ENCODE results near the gene TRRAP.

TRRAP gene

GRCh38 chr7:98834949-98835348, 43.4 kb upstream of the TRRAP start:
- Histone ChIP-seq H3K9ac (ENCODE audit: low read length) (no peak overlapping the region), H3K27me3 (ENCODE audit: insufficient read depth, low read length) (no peaks in the 10 kb centered on the region), H2AK5ac (ENCODE audit: low read length) (no peak overlapping the region), H3K79me2 (ENCODE audit: control insufficient read depth, insufficient read depth, low read length, poor library complexity) (no peaks in the 10 kb centered on the region), H3K9me3 (ENCODE audit: insufficient read depth, low read depth, low read length) (no peaks in the 10 kb centered on the region), H3K4me3 (ENCODE audit: low read depth, low read length) (no peak overlapping the region), H3K36me3 (ENCODE audit: control insufficient read depth in 1 of 2, insufficient read depth in 2 of 2, low read length in 2 of 2) (no peaks in the 10 kb centered on the region), H4K8ac (ENCODE audit: low read depth, low read length) (no peak overlapping the region), H3K4me1 (ENCODE audit: control insufficient read depth in 1 of 2, insufficient read depth in 2 of 2, low read length in 2 of 2) (no peaks in the 10 kb centered on the region), H2BK5ac (ENCODE audit: low read depth, low read length, poor library complexity) (no peak overlapping the region), H3K4ac (ENCODE audit: low read depth, low read length) (no peak overlapping the region), H3K14ac (ENCODE audit: low read length) (no peak overlapping the region), H3K23ac (ENCODE audit: low read length) (no peak overlapping the region), H4K12ac (ENCODE audit: low read depth, low read length) (no peak overlapping the region), H3K79me1 (ENCODE audit: low read length) (no peaks in the 10 kb centered on the region), H3K4me2 (ENCODE audit: low read length) (no peak overlapping the region), H2BK12ac (ENCODE audit: low read length) (no peak overlapping the region), H4K91ac (ENCODE audit: low read depth, low read length) (no peak overlapping the region), H2AFZ (ENCODE audit: insufficient read depth, low read length, poor library complexity) (no peak overlapping the region), H2BK120ac (ENCODE audit: insufficient read depth, low read length, poor library complexity) (no peak overlapping the region), H3K18ac (ENCODE audit: low read length) (no peak overlapping the region), H3K27ac (ENCODE audit: low read depth, low read length) (no peak overlapping the region)
- no peak for DNase-seq
- WGBS (ENCODE audit: extremely low coverage, insufficient coverage, insufficient read length) = no CpG with 5 or more reads among the region's 8 CpGs

- DNase-seq = peak; percentile 30 to 58
- Histone ChIP-seq H3K79me2 (ENCODE audit: control insufficient read depth, insufficient read depth, low read length, poor library complexity) (no peaks in the 10 kb centered on the region), H3K36me3 (ENCODE audit: control insufficient read depth in 1 of 2, insufficient read depth in 2 of 2, low read length in 2 of 2) (no peaks in the 10 kb centered on the region), H3K9me3 (ENCODE audit: insufficient read depth, low read depth, low read length) (no peaks in the 10 kb centered on the region), H2BK120ac (ENCODE audit: insufficient read depth, low read length, poor library complexity) (no peak overlapping the region), H3K9ac (ENCODE audit: low read length) (no peak overlapping the region), H3K4ac (ENCODE audit: low read depth, low read length) (no peak overlapping the region), H3K4me3 (ENCODE audit: low read depth, low read length) (no peak overlapping the region), H4K91ac (ENCODE audit: low read depth, low read length) (no peak overlapping the region), H3K18ac (ENCODE audit: low read length) (no peak overlapping the region), H2BK5ac (ENCODE audit: low read depth, low read length, poor library complexity) (no peak overlapping the region), H2BK12ac (ENCODE audit: low read length) (no peak overlapping the region), H2AFZ (ENCODE audit: insufficient read depth, low read length, poor library complexity) (no peak overlapping the region), H3K23ac (ENCODE audit: low read length) (no peak overlapping the region), H3K4me1 (ENCODE audit: control insufficient read depth in 1 of 2, insufficient read depth in 2 of 2, low read length in 2 of 2) (no peaks in the 10 kb centered on the region), H4K8ac (ENCODE audit: low read depth, low read length) (no peak overlapping the region), H4K12ac (ENCODE audit: low read depth, low read length) (no peak overlapping the region), H3K27ac (ENCODE audit: low read depth, low read length) (no peak overlapping the region), H3K79me1 (ENCODE audit: low read length) (no peaks in the 10 kb centered on the region), H3K14ac (ENCODE audit: low read length) (no peak overlapping the region), H3K4me2 (ENCODE audit: low read length) (no peak overlapping the region), H3K27me3 (ENCODE audit: insufficient read depth, low read length) (no peaks in the 10 kb centered on the region), H2AK5ac (ENCODE audit: low read length) (no peak overlapping the region)
- no CpG with 5 or more reads among the region's 10 CpGs for WGBS (ENCODE audit: extremely low coverage, insufficient coverage, insufficient read length)
Measured at GRCh38 chr7:98836811-98837629, 41.3 kb upstream of the TRRAP start.

GRCh38 chr7:98837630-98837972, 40.7 kb upstream of the TRRAP start:
- H3K36me3 ChIP-seq (ENCODE audit: control insufficient read depth in 1 of 2, insufficient read depth in 2 of 2, low read length in 2 of 2) = no peaks in the 10 kb centered on the region
- no peak overlapping the region for H3K18ac ChIP-seq (ENCODE audit: low read length)
- H3K27ac ChIP-seq (ENCODE audit: low read depth, low read length) = no peak overlapping the region
- no peak overlapping the region for H3K9ac ChIP-seq (ENCODE audit: low read length)
- no peak overlapping the region for H2AK5ac ChIP-seq (ENCODE audit: low read length)
- H4K8ac ChIP-seq (ENCODE audit: low read depth, low read length) = no peak overlapping the region
- no peak overlapping the region for H4K12ac ChIP-seq (ENCODE audit: low read depth, low read length)
- no peak overlapping the region for H2AFZ ChIP-seq (ENCODE audit: insufficient read depth, low read length, poor library complexity)
- no peak overlapping the region for H2BK12ac ChIP-seq (ENCODE audit: low read length)
- H3K4ac ChIP-seq (ENCODE audit: low read depth, low read length) = no peak overlapping the region
- H3K9me3 ChIP-seq (ENCODE audit: insufficient read depth, low read depth, low read length) = no peaks in the 10 kb centered on the region
- DNase-seq = no peak
- no peak overlapping the region for H3K4me2 ChIP-seq (ENCODE audit: low read length)
- H2BK5ac ChIP-seq (ENCODE audit: low read depth, low read length, poor library complexity) = no peak overlapping the region
- H3K79me1 ChIP-seq (ENCODE audit: low read length) = no peaks in the 10 kb centered on the region
- no peak overlapping the region for H4K91ac ChIP-seq (ENCODE audit: low read depth, low read length)
- H3K4me1 ChIP-seq (ENCODE audit: control insufficient read depth in 1 of 2, insufficient read depth in 2 of 2, low read length in 2 of 2) = no peaks in the 10 kb centered on the region
- WGBS (ENCODE audit: extremely low coverage, insufficient coverage, insufficient read length) = no CpG with 5 or more reads among the region's 5 CpGs
- H3K14ac ChIP-seq (ENCODE audit: low read length) = no peak overlapping the region
- H3K79me2 ChIP-seq (ENCODE audit: control insufficient read depth, insufficient read depth, low read length, poor library complexity) = no peaks in the 10 kb centered on the region
- H3K4me3 ChIP-seq (ENCODE audit: low read depth, low read length) = no peak overlapping the region
- no peaks in the 10 kb centered on the region for H3K27me3 ChIP-seq (ENCODE audit: insufficient read depth, low read length)
- H2BK120ac ChIP-seq (ENCODE audit: insufficient read depth, low read length, poor library complexity) = no peak overlapping the region
- H3K23ac ChIP-seq (ENCODE audit: low read length) = no peak overlapping the region

- Histone ChIP-seq H3K79me2 (ENCODE audit: control insufficient read depth, insufficient read depth, low read length, poor library complexity) (no peaks in the 10 kb centered on the region), H3K4ac (ENCODE audit: low read depth, low read length) (no peak overlapping the region), H3K4me3 (ENCODE audit: low read depth, low read length) (no peak overlapping the region), H2BK5ac (ENCODE audit: low read depth, low read length, poor library complexity) (no peak overlapping the region), H4K12ac (ENCODE audit: low read depth, low read length) (no peak overlapping the region), H4K8ac (ENCODE audit: low read depth, low read length) (no peak overlapping the region), H2AFZ (ENCODE audit: insufficient read depth, low read length, poor library complexity) (no peak overlapping the region), H3K4me1 (ENCODE audit: control insufficient read depth in 1 of 2, insufficient read depth in 2 of 2, low read length in 2 of 2) (no peaks in the 10 kb centered on the region), H4K91ac (ENCODE audit: low read depth, low read length) (no peak overlapping the region), H2BK120ac (ENCODE audit: insufficient read depth, low read length, poor library complexity) (no peak overlapping the region), H3K36me3 (ENCODE audit: control insufficient read depth in 1 of 2, insufficient read depth in 2 of 2, low read length in 2 of 2) (no peaks in the 10 kb centered on the region), H3K27me3 (ENCODE audit: insufficient read depth, low read length) (no peaks in the 10 kb centered on the region), H2BK12ac (ENCODE audit: low read length) (no peak overlapping the region), H3K14ac (ENCODE audit: low read length) (no peak overlapping the region), H3K23ac (ENCODE audit: low read length) (no peak overlapping the region), H3K79me1 (ENCODE audit: low read length) (no peaks in the 10 kb centered on the region), H3K9ac (ENCODE audit: low read length) (no peak overlapping the region), H3K27ac (ENCODE audit: low read depth, low read length) (no peak overlapping the region), H2AK5ac (ENCODE audit: low read length) (no peak overlapping the region), H3K18ac (ENCODE audit: low read length) (no peak overlapping the region), H3K9me3 (ENCODE audit: insufficient read depth, low read depth, low read length) (peaks cover 2% of the 10 kb centered on the region), H3K4me2 (ENCODE audit: low read length) (no peak overlapping the region)
- no CpG with 5 or more reads among the region's 11 CpGs for WGBS (ENCODE audit: extremely low coverage, insufficient coverage, insufficient read length)
- DNase-seq = no peak
Measured at GRCh38 chr7:98840096-98840495, 38.2 kb upstream of the TRRAP start.
